SK-N-SH (cell line): ENCODE results near the gene PKIB.

ENCODE experiments used
- CTCF ChIP-seq: fragments of 200-600 bp; sonication (generic); IDR thresholded peaks from 2 replicates; pipeline ENCODE4 v1.6.1; 2017; ENCODE audit warnings: antibody characterized with exemption, mild to moderate bottlenecking, moderate library complexity
- ELF1 ChIP-seq: IDR thresholded peaks from 2 replicates; pipeline ENCODE4 v1.4.0; 2012
- RCOR1 ChIP-seq: fragments of 150-350 bp; IDR thresholded peaks from 2 replicates; pipeline ENCODE4 v1.6.1; 2017; ENCODE audit warnings: antibody characterized with exemption, low read length

DNA sequence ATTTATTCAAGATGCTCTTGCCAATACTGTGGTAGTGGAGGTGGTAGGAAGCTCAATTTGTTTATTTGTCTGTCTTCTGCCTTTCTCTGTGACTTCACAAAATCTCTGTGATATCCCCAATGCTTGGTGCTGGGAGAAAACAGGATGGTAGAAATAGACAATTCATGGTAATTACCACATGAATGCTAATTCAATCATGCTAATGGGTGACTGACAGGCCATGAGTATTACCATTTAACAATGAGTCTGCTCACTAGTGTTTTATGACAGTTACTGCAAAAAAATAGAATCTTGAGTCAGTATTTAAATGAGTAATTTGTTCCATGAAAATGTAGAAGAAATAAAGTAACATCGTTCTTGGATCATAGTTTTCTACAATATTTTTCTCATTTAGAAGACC, 117.0 kb downstream of the PKIB start:
- no peak for TF ChIP-seq ELF1
- no peak for TF ChIP-seq CTCF
- no peak for TF ChIP-seq RCOR1
